Hematopoietic multipotent progenitor cell (in vitro differentiated cells): Measurements from ENCODE around the gene GFY. TPM values are rescaled to one million over a fixed set of nuclear protein-coding genes. Genes with fewer than 3 reads are reported as not detected.
A peak's percentile ranks its signal among the peaks of the same experiment; 100 is the strongest.
"Not testable (repeated sequence)": the region's sequence is repeated elsewhere in the genome, so short reads cannot be mapped to it uniquely, and the experiment has no call there.

ENCODE experiments used
- DNase-seq, 3 donors: peaks; one replicate each; pipeline ENCODE4 v3.0.0-alpha.2; 2011 to 2015; ENCODE audit warnings: low read depth in 2 of 3, low spot score in 2 of 3
- total RNA-seq: library from RNA; depleted of rRNA; stranded (reverse); fragments of >200 nt; gene quantifications from one replicate; pipeline ENCODE4 v1.2.3, GENCODE V29; 2012

Gene GFY
- total RNA-seq, 1 donor: not detected

DNA sequence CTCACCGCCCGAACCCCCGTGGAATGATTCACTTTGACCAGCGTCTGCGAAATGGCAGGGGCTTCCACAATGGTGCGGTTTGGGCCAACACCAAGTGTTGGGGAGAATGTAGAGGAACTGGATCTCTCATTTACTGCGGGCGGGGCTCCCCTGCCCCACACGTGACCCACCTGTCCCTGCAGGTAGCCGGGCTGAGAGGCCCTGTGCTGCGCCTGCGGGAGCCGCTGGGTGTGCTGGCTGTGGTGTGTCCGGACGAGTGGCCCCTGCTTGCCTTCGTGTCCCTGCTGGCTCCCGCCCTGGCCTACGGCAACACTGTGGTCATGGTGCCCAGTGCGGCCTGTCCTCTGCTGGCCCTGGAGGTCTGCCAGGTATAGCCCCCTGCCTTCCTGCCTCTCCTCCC is 43.0 kb downstream of the GFY start:
- no peak for DNase-seq

DNA sequence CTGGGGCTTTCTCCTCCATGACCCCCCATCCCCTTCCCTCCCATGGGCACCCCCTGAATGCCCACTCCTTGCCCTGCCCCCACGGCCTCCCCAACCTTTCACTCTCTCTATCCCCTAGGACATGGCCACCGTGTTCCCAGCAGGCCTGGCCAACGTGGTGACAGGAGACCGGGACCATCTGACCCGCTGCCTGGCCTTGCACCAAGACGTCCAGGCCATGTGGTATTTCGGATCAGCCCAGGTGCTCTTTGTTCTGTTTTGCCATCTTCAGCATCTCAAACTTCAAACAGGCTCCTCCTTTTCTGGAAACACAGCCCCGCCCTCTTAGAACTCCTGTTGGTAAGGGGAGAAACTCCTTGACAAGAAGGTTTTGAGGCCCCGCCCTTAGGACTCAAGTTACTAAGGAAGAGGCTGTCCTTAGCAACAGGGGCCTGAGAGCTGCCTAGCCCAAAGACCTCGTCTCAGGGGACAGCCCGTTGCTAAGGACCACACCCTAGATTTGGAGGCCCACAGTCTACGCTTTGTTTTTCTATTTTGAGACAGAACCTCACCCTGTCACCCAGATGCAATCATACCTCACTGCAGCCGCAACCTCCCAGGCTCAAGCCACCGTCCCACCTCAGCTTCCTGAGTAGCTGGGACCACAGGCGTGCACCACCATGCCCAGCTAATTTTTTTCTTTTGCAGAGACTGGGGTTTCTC is 43.7 kb downstream of the GFY start:
- DNase-seq: peak; percentile 85 to 93 (median 93)

DNA sequence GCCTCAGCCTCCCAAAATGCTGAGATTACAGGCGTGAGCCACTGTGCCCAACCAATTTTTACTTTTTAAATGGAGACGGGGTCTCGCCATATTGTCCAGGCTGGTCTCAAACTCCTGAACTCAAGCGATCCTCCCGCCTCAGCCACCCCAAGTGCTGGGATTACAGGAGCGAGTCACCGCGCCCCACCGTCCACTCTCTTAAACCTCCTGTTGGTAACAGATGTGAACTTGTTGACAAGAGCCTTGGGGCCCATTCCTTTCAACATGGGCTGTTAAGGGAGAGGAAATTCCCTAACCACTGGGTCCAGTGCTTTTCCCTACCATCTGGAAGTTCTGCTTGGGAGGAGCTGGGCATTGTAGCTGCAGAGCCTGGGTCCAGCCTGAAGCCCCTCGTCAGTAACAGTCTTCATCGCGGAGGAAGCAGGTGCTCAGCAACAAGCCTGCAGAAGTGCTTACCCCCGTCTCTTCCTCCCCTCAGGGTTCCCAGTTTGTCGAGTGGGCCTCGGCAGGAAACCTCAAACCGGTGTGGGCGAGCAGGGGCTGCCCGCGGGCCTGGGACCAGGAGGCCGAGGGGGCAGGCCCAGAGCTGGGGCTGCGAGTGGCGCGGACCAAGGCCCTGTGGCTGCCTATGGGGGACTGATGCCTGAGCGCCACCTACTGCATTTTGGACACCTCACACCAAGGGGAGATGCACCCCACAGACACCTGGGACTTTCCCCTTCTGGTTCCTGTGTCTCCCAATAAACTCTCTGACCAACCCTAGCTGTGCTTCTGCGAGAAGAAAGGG is 44.8 kb downstream of the GFY start:
- DNase-seq: peak; percentile 73 to 97 (median 94)

DNA sequence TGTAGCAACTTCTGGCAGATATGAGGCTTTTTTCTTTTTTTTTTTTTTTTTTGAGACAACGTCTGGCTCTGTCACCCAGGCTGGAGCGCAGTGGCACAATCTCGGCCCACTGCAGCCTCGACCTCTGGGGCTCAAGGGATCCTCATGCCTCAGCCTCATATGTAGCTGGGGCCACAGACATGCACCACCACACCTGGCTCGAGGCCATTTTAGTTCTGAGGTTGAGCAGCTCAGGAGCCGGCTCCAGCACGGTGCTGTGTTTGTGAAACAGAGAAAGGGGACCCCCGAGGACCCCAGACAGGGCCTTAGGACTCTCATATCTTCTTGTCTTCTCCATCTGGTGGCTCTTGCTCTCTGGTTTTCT is 45.4 kb downstream of the GFY start:
- no peak for DNase-seq

DNA sequence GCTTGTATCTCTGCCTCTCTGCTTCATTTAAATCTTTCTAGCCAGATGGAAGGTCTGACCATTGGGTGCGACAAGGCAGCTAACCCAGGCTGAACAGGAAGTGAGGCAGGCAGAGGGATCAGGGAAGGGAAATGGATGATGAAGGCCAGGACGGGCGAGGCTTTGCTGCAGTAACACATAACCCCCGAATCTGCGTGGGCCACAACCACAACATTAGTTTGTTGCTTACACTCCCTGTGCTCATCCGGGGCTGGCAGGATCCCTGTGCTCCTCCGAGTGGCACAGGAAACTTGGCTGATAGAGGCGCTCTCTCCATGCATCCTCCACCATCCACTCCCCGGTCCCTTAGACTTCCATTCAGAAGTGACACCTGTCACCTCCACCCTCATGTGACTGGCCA is 47.7 kb downstream of the GFY start:
- no peak for DNase-seq

DNA sequence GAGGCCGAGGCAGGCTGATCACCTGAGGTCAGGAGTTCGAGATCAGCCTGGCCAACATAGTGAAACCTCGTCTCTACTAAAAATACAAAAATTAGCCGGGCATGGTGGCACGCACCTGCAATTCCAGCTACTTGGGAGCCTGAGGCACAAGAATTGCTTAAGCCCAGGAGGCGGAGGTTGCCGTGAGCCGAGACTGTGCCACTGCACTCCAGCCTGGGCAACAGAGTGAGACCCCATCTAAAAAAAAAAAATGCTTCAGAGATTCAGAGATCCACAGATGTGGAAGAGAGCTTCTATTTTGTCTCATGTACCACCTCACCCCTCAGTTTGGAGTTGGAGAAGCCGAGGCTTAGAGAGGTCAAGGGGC is 48.3 kb downstream of the GFY start:
- DNase-seq: not testable (repeated sequence)

DNA sequence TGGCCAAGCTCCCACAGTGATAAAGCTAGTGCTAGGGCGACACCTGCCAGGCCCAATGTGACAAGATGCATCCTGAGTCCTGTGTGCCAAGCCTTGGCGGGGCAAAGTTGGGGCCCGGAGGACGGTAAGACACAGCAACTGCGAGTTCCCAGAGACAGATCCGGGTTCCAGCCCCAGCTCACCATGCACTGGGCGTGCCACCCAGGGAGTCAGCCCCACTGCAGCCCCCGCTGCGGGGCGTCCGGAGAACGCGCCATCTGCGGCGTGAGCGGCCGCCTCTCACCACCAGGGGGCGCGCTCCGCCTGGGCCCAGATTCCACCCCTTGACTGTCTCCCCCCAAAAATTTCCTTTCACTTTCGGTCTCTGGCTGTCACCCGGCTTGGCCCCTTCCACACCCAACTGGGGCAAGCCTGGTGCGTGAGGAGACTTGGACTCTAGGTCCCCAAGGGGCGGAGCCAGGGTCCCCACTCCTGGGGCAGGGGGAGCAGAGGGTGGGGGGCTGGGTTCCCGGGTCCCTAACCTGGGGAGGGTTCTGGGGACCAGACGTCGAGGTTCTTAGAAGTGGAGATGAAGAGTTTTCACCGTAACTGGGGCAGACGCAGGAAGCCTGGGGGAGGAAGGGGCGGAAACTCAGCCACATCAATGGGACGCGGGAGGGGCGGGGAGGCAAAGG is 48.8 kb downstream of the GFY start, which contains the start of gene FLT3LG:
TSS of gene FLT3LG (plus strand) at position 348 of the 674 bp plus-strand sequence. CDS start 425 bp downstream, outside the sequence.
- DNase-seq: peak; percentile 90 to 95 (median 92)

DNA sequence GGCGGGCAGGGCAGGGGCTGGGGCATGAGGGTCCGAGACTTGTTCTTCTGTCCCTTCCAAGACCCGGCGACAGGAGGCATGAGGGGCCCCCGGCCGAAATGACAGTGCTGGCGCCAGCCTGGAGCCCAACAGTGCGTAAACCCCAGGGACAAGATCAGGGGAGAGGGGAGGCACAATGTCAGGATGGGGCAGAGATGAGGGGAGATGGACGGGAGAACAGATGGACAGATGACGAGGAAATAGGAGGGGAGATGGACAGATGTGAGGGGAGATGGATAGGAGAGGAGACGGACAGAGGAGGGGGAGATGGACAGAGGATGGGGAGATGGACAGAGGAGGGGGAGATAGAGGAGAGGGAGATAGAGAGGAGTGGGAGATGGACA is 49.3 kb downstream of the GFY start:
- no peak for DNase-seq

DNA sequence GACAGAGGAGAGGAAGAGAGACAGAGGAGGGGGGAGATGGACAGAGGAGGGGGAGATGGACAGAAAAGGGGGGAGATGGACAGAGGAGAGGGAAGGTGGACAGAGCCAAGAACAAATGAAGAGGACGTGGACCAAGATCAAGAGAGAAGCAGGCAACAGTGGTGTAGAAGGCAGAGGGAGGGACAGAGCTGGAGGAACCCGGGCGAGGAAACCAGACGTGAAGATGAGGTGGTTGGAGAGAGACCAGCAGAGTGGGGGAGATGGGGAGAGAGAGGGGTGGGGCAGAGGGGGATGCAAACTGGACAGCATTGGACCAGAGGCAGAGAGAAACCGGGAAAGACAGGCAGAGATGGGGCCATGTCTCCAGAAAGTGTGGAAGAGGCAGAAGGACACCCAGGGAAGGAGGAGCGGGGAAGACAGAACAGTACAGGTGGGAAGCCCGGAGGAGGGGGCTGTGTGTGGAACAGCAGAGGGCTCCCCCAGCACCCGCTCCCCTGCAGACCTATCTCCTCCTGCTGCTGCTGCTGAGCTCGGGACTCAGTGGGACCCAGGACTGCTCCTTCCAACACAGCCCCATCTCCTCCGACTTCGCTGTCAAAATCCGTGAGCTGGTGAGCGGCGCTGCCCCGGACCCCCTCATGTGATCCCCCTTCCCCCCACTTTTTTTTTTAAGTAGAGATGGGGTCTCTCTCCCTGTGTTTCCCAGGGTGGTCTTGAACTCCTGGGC is 50.2 kb downstream of the GFY start:
- DNase-seq: no peak

DNA sequence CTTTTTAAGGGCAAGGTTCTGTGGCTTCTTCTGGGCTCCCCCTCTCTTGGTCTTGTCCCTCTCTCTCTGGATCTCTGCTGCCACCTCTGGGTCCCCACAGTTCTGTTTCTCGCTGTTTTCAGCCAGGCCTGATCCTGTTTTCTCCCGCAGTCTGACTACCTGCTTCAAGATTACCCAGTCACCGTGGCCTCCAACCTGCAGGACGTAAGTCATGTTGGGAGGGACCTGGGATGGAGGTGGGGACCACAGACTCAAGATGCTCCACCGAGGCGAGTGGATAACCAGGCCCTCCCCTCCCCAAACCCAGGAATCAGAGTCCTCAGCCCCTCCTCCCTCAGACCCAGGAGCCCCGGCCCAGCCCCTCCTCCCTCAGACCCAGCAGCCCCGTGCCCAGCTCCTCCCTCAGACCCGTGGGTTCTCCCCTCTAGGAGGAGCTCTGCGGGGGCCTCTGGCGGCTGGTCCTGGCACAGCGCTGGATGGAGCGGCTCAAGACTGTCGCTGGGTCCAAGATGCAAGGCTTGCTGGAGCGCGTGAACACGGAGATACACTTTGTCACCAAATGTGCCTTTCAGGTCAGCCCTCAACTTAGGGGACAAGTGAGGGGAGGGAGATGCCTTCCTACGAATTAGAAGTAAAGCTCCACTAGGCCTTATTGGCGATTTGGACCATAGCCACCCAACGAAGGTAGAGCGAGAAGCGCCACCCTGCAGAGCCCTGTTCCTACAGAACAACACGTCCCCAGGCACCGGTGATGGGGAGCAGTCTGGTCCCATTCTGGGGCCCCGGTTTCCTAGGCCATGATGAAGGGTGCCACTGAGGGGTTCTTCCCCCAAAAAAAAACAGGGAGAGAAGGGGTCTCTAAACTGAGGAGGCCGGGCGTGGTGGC is 51.0 kb downstream of the GFY start:
- peak in 2 of 3 donors; percentile 73 to 74 for DNase-seq

Other genes with a start within 250 kb of the GFY start
- 0.54 TPM for gene SLC6A16, start 100.2 kb upstream of the GFY start, total RNA-seq
- 255 TPM for gene CD37, start 90.0 kb upstream of the GFY start, total RNA-seq
- 0.27 TPM for gene TEAD2, start 63.0 kb upstream of the GFY start, total RNA-seq
- gene DKKL1, start 61.5 kb upstream of the GFY start, total RNA-seq: not detected
- gene KASH5, start 37.1 kb upstream of the GFY start, total RNA-seq: 0.27 TPM
- not detected for gene PTH2, start 1.9 kb upstream of the GFY start, total RNA-seq
- not detected for gene SLC17A7, start 16.1 kb downstream of the GFY start, total RNA-seq
- gene PIH1D1, start 26.4 kb downstream of the GFY start, total RNA-seq: 115 TPM
- 94.0 TPM for gene ALDH16A1, start 27.8 kb downstream of the GFY start, total RNA-seq
- gene FLT3LG, start 48.8 kb downstream of the GFY start, total RNA-seq: 3.8 TPM
- gene RPL13A, start 62.2 kb downstream of the GFY start, total RNA-seq: 5,678 TPM
- 7,657 TPM for gene RPS11, start 71.0 kb downstream of the GFY start, total RNA-seq
- gene FCGRT, start 87.3 kb downstream of the GFY start, total RNA-seq: 26.9 TPM
- 1.1 TPM for gene RCN3, start 102.6 kb downstream of the GFY start, total RNA-seq
- 114 TPM for gene NOSIP, start 155.2 kb downstream of the GFY start, total RNA-seq
- 2.7 TPM for gene PRRG2, start 155.9 kb downstream of the GFY start, total RNA-seq
- 8.1 TPM for gene PRR12, start 165.8 kb downstream of the GFY start, total RNA-seq
- 7.5 TPM for gene RRAS, start 214.8 kb downstream of the GFY start, total RNA-seq
- gene SCAF1, start 216.8 kb downstream of the GFY start, total RNA-seq: 18.6 TPM
- 86.7 TPM for gene IRF3, start 240.5 kb downstream of the GFY start, total RNA-seq
- 8.1 TPM for gene BCL2L12, start 240.5 kb downstream of the GFY start, total RNA-seq